Renal cortical epithelial cell (primary cell): ENCODE measurements around the gene KYAT1. TPM values are rescaled to one million over a fixed set of nuclear protein-coding genes. Genes with fewer than 3 reads are reported as not detected.
"Not testable (repeated sequence)": the region's sequence is repeated elsewhere in the genome, so short reads cannot be mapped to it uniquely, and the experiment has no call there.

ENCODE experiments used
- DNase-seq: peaks from one replicate; pipeline ENCODE4 v3.0.0-alpha.2; 2011; ENCODE audit warnings: low read depth
- total RNA-seq: library from RNA; depleted of rRNA; stranded (reverse); fragments of >200 nt; gene quantifications from 2 replicates; pipeline ENCODE4 v1.2.3, GENCODE V29; 2014

The KYAT1 gene
- total RNA-seq, 1 donor from 2014 or later: 10.5 TPM

GRCh38 chr9:128885376-128885775, 3.6 kb upstream of the KYAT1 start:
- no peak for DNase-seq

GRCh38 chr9:128884164-128884563, 2.4 kb upstream of the KYAT1 start:
- no peak for DNase-seq

DNA sequence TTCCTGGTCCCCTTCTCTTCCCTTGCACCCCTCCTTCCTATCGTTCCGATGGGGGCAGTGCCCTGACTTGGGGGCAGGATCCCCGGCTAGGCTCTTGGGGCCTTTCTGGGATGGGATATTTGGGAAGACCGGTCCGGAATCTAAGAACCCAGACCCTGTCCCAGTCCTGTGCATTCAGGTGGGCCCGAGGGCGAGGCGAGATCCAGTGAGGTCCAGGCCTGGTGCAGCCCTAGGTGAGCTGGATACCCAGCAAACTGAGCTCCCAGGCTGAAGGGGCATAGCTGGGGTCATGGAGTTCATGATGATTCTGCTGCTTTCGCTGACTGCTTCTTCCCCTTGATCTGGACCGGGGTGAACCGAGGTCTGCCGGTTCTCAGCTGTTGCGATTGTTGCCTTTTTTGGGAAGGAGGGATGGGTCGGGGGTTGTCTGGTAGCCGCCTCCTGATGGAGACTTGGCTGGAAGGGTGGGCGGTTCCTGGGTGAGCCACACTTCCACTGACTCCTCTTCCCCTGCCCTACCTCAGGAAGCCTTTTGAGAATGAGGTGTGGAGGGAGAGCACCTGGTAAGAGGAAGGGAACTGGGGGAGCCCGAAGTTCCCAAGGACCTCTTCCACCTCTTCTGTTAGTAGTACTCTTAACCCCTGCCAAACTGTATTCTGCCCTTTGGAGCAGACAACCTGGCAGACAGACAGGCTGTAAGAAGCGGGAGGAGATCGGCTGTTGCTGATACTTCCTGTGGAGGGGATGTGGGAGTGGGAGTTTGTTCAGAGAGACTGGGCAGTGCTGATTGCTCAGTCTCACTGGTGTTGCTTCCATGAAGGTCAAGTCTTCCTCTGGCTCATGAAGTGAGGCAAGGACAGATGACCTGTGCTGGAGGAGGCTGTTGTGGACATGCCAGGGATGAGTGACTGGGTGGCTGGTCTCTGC, 1.2 kb upstream of the KYAT1 start:
- no peak for DNase-seq

DNA sequence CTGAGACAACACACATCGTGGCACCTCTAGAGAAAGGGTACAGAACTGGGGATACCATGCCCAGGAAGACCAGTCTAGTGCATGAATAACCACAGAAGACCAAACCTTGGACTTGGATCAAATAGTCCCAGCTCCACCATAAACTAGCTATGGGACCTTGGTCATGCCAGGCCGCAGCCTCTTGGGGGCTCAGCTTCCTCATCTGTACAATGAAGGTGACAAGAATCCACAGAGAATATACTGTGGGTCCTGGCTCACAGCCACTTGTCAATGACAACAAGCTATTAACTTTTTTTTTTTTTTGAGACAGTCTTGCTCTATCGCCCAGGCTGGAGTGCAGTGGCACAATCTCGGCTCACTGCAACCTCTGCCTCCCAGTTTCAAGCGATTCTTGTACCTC, 3.9 kb downstream of the KYAT1 start:
- no peak for DNase-seq

DNA sequence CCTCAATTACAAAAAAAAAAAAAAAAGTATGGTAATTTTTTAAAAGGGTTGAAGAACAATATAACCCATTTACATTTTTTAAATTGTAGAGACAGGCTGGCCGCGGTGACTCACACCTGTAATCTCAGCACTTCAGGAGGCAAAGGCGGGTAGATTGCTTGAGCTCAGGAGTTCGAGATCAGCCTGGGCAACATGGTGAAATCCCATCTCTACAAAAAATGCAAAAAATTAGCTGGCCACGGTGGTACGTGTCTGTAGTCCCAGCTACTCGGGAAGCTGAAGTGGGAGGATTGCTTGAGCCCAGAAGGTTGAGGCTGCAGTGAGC, 10.8 kb downstream of the KYAT1 start:
- not testable (repeated sequence) for DNase-seq

DNA sequence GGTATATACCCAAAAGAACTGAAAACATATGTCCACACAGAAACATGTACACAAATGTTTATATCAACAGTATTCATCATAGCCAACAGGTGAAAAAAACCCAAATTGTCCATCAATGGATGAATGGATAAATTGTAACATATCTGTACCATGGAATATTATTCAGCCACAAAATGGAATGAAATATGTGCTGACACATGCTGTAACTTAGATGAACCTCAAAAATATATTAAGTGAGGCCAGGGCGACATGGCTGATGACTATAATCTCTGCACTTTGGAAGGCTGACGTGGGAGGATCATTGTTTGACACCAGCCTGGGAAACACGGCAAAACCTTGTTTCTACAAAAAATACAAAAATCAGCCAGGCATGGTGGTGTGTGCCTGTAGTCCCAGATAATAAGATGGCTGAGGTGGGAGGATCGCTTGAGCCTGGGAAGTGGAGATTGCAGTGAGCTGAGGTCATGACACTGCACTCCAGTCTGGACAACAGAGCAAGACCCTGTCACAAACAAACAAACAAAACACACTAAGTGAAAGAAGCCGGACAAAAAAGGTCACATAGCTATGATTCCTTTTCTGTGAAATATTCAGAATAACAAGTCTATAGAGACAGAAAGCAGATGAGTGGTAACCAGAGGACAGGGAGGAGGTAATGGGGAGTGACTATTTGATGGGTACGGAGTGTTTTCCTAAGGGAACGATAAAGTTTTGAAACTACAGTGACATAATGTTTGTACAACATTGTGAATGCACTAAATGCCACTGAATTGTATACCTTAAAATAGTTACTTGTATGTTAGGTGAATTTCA, 11.4 kb downstream of the KYAT1 start:
- no peak for DNase-seq

DNA sequence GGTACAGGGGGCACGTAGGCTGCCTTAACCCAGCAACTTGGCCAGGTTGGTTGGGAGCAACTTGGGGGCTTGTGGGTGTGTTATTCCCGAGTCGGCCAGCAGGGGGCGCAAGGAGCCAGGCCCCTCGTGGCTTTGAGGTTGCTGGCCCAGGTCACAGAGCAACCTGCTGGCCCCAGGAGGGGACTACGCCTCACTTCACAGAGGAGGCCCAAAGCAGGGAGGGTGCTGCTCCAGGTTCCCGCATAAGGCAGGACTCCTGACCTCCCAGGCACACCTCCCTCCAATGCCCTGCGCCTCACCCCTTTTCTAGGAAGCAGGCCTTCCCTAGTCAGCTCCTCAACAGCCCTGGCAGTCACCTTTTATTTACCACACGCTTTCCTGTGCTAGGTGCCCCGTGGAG, 18.1 kb downstream of the KYAT1 start:
- peak; percentile 36 for DNase-seq

DNA sequence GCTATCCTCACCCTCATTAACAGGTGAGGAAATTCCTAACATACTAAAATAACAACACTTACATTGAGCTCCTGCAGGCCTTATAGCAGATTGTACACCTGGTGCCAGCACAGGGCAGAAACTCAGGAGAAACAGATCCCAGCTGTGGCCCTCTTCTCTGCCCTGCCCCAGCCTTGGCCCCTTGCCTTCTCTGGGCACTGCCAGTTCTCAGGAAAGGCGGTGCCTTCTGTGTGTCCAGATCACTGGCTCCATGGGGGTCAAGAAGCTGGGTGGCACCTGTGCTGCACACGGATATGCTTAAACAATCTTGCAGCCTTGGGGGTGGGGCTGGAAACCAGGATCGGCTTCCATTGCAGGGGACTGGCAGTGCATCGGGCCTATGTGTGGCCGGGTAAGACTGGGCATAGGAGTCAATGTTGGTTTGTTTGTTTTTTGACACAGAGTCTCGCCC, 19.3 kb downstream of the KYAT1 start:
- DNase-seq: no peak

- no peak for DNase-seq
These were observed 20.2 kb downstream of the KYAT1 start for GRCh38 chr9:128861501-128861900.

DNA sequence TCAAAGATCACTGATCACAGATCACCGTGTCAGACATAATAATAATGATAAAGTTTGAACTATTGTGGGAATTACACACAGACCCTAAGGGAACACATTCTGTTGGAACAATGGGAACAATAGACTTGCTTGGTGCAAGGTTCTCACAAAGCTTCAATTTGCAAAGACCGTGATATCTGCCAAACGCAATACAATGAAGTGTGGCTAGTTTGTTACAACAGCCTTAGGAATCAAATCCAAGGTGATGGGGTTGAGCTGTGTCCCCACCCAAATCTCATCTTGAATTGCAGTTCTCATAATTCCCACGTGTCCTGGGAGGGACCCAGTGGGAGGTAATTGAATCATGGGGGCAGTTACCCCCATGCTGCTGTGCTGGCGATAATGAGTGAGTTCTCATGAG, 20.8 kb downstream of the KYAT1 start:
- no peak for DNase-seq

- not testable (repeated sequence) for DNase-seq
These were observed 23.3 kb downstream of the KYAT1 start for GRCh38 chr9:128858476-128858875.

DNA sequence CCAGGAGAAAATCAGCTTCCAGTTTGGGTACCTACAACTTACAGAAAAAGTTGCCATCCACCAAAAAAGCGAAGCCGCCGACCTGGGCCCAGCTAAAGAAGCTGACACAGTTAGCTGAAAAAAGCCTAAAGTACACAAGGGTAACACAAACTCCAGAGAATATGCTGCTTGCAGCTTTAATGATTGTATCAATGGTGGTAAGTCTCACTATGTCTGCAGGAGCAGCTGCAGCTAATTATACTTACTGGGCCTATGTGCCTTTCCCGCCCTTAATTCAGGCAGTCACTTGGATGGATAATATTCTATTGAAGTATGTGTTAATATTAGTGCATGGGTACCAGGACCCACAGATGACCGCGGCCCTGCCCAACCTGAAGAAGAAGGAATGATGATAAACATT, 27.3 kb downstream of the KYAT1 start:
- DNase-seq: not testable (repeated sequence)

DNA sequence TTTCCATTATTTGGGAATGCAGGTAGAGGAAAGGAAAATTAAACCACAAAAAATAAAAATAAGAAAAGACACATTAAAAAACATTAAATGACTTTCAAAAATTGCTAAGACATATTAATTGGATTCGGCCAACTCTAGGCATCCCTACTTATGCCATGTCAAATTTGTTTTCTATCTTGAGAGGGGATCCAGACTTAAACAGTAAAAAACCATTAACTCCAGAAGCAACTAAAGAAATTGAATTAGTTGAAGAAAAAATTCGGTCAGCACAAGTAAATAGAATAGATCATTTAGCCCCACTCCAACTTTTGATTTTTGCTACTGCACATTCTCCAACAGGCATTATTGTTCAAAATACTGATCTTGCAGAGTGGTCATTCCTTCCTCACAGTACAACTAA, 29.1 kb downstream of the KYAT1 start:
- not testable (repeated sequence) for DNase-seq

DNA sequence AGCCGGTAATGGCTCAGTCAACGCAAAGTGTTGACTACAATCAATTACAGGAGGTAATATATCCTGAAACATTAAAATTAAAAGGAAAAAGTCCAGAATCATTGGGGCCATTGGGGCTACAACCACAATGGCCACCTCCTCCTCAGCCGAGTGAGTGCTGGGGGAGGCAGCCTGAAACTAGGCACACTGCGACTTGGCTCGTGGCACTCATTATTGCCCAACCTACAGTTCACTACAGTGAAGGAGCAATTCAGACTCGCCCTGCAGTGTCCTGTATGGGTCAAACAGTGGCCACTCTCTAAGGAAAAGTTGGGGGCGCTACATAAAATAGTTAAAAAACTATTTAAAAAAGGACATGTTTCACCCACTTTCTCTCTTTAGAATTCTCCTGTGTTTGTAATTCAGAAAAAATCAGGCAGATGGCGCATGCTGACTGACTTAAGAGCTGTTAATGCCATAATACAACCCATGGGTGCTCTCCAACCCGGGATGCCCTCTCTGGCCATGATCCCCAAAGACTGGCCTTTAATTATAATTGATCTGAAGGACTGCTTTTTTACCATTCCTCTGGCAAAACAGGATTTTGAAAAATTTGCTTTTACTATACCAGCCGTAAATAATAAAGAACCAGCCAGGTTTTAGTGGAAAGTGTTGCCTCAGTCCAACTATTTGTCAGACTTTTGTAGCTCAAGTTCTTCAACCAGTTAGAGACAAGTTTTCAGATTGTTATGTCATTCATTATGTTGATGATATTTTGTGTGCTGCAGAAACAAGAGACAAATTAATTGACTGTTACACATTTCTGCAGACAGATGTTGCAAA, 29.8 kb downstream of the KYAT1 start:
- peak; percentile 45 for DNase-seq

GRCh38 chr9:128851024-128851423, 30.7 kb downstream of the KYAT1 start:
- DNase-seq: not testable (repeated sequence)

DNA sequence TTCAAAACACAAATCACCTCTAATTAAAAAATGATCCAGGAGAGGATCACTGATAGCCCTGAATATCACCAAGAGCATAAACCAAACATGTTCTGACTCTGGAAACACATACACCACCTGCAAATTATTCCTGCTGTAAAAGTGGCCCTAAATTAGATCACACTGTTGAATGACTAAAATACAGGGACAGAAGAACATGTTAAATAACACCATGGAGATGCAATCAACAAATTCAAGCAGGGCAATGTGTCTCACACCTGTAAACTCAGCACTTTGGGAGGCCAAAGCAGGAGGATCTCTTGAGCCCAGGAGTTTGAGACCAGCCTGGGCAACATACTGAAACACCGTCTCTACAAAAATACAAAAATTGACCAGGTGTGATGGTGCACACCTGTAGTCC, 33.9 kb downstream of the KYAT1 start:
- no peak for DNase-seq

DNA sequence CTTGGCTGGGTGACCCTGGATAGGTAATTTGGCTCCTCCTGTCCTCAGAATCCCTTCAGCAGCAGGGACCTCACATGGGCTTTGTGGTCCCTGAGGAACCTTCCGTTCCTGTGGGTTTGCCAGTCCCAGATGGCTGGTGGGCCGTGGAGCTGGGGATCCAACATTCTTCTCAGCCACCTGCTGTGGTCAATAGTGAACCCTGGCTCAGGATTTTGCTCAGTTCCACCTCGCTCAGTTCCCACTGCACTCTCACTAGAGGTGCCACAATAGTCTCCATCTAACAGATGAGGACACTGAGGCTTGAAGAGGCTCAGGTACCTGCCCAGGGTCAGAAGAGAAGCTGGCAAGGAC, 35.1 kb downstream of the KYAT1 start:
- no peak for DNase-seq

DNA sequence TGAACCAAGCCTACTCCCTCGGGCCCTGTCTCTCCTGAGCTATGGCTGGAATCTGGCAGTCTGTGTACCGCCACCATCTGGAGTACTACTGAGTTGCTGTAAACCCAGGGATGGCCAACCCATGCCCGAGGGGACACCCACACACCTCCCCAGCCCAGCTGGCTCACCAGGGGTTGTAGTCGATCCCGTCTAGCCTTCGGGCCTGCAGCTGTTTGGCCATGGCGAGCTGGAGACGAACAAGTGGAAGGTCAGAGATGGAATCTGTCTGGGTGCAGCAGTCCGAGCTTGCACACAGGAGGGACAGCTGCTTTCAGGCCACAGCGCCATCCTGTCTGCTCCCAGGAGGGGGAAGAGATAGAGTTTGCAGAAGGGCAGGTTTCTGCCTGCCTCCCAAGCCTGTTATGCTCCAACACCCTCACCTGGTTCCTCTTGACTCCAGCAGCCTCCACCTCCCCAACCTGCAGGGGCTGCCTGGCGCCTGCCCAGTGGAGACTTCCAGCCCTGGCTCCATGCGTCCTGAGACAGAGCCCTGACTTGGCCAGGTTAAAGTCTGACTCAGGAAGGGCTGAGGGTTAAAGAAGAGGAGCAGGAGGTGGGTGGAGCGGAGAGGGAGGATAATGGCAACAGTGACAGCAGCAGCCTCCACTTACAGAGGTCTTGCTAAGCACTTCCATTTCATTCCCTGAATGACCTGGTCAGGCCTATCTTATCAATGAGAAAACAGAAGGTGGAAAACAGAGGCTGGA, 36.4 kb downstream of the KYAT1 start:
- peak; percentile 15 for DNase-seq

GRCh38 chr9:128843171-128843570, 38.6 kb downstream of the KYAT1 start:
- not testable (repeated sequence) for DNase-seq

DNA sequence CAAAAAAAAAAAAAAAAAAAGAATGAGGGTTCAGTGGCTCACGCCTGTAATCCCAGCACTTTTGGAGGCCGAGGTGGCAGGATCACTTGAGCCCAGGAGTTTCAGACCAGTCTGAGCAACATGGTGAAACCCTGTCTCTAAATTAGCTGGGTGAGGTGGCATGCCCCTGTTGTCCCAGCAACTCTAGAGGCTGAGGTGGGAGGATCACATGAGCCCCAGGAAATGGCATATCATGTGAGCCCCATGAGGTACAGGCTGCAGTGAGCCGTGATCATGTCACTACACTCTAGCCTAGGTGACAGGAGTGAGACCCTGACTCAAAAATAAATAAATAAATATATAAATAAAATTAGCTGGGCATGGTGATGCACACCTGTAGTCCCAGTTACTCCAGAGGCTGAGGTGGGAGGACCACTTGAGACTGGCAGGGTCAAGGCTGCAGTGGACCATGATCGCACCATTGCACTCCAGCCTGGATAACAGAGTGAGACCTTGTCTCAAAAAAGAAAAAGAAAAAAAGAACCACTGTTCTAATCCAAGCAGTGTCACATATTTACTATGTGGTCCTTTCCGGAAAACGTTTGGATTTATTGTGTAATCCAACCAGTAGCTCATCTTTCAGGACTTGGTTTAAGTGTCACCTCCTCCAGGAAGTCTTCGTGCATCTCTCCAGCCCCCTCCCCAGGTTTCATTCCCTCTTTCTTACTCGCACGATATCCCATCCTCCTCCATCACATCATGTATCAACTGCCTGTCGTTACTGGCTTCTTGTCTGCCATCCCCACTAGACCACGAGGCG, 39.9 kb downstream of the KYAT1 start:
- no peak for DNase-seq

- DNase-seq: no peak
These were observed 41.2 kb downstream of the KYAT1 start for GRCh38 chr9:128840524-128840923.
